GM23338 (cell line): ENCODE measurements around the gene TRPM7. TPM values are rescaled to one million over a fixed set of nuclear protein-coding genes. Genes with fewer than 3 reads are reported as not detected.

Experiments used
- ATAC-seq: fragments of 200-7000 bp; cut with Tn5 transposase; 3 replicates; pipeline ENCODE4 v1.9.1; 2020
- DNase-seq: peaks from one replicate; pipeline ENCODE4 v3.0.0-alpha.2; 2015; ENCODE audit warnings: low spot score
- H2AFZ ChIP-seq: fragments of 200-600 bp; sonication (generic); 2 replicates; pipeline ENCODE4 v1.8.0; 2016; ENCODE audit warnings: antibody characterized with exemption, mild to moderate bottlenecking, moderate library complexity
- H3F3A ChIP-seq: fragments of 200-600 bp; sonication (generic); replicated peaks from 2 replicates; pipeline ENCODE4 v1.8.0; 2017; ENCODE audit warnings: antibody characterized with exemption, mixed run types, low read depth
- H3K27ac ChIP-seq: fragments of 200-600 bp; sonication (generic); 2 replicates; pipeline ENCODE4 v1.6.1; 2016; ENCODE audit warnings: low read depth
- H3K27me3 ChIP-seq: fragments of 200-600 bp; sonication (generic); 2 replicates; pipeline ENCODE4 v1.8.0; 2016; ENCODE audit warnings: mild to moderate bottlenecking, mixed run types, moderate library complexity; ENCODE audit not compliant: insufficient read depth
- H3K36me3 ChIP-seq: fragments of 200-600 bp; sonication (generic); 2 replicates; pipeline ENCODE4 v1.8.0; 2016; ENCODE audit warnings: mild to moderate bottlenecking; ENCODE audit not compliant: insufficient read depth
- H3K4me1 ChIP-seq: fragments of 200-600 bp; sonication (generic); 2 replicates; pipeline ENCODE4 v1.8.0; 2016; ENCODE audit warnings: mild to moderate bottlenecking, moderate library complexity; ENCODE audit not compliant: insufficient read depth
- H3K4me2 ChIP-seq: fragments of 200-600 bp; sonication (generic); 2 replicates; pipeline ENCODE4 v1.7.1; 2017; ENCODE audit warnings: mixed run types
- H3K4me3 ChIP-seq: fragments of 200-600 bp; sonication (generic); 2 replicates; pipeline ENCODE4 v1.6.1; 2016; ENCODE audit warnings: mixed run types
- H3K79me2 ChIP-seq: fragments of 200-600 bp; sonication (generic); replicated peaks from 2 replicates; pipeline ENCODE4 v1.8.0; 2017; ENCODE audit warnings: mild to moderate bottlenecking; ENCODE audit not compliant: insufficient read depth
- H3K9me2 ChIP-seq: fragments of 200-600 bp; sonication (generic); 2 replicates; pipeline ENCODE4 v1.8.0; 2017; ENCODE audit not compliant: insufficient read depth
- H4K20me1 ChIP-seq: fragments of 200-600 bp; sonication (generic); replicated peaks from 2 replicates; pipeline ENCODE4 v1.8.0; 2017; ENCODE audit warnings: mild to moderate bottlenecking; ENCODE audit not compliant: insufficient read depth
- H3K27ac Mint-ChIP-seq: 2 replicates; pipeline ENCODE4 v1.8.0; 2020; ENCODE audit warnings: inconsistent platforms, mild to moderate bottlenecking, moderate library complexity, mixed read lengths
- H3K27me3 Mint-ChIP-seq: 3 replicates; pipeline ENCODE4 v1.8.0; 2022; ENCODE audit warnings: low read depth, mild to moderate bottlenecking, moderate library complexity, mixed read lengths, inconsistent platforms; ENCODE audit not compliant: insufficient read depth, poor library complexity
- H3K36me3 Mint-ChIP-seq: 3 replicates; pipeline ENCODE4 v1.8.0; 2021; ENCODE audit warnings: low read depth, mild to moderate bottlenecking, inconsistent platforms, moderate library complexity, mixed read lengths
- H3K4me1 Mint-ChIP-seq: 3 replicates; pipeline ENCODE4 v1.8.0; 2020; ENCODE audit warnings: mild to moderate bottlenecking, inconsistent platforms, mixed read lengths
- H3K4me3 Mint-ChIP-seq: 3 replicates; pipeline ENCODE4 v1.8.0; 2021; ENCODE audit warnings: moderate library complexity, mild to moderate bottlenecking, inconsistent platforms, mixed read lengths
- H3K9me3 Mint-ChIP-seq: 3 replicates; pipeline ENCODE4 v1.8.0; 2020; ENCODE audit warnings: moderate library complexity, mild to moderate bottlenecking, inconsistent platforms, mixed read lengths
- CREB1 ChIP-seq: fragments of 250-450 bp; sonication (Bioruptor Pico); IDR thresholded peaks from 2 replicates; pipeline ENCODE4 v1.5.0; 2020; ENCODE audit warnings: low read depth, mild to moderate bottlenecking, moderate library complexity
- CTCF ChIP-seq, 2 experiments: fragments of 200-600 bp in 1 of 2; sonication (generic) in 1 of 2; conservative IDR thresholded peaks; 2 replicates each; pipeline versions ENCODE4 v1.5.1 to v1.6.1; 2016 to 2017; ENCODE audit warnings: antibody characterized with exemption in 2 of 2, low read depth in 2 of 2, mild to moderate bottlenecking in 2 of 2, moderate library complexity in 1 of 2
- ETS1 ChIP-seq: IDR thresholded peaks from 2 replicates; pipeline ENCODE4 v1.6.1; 2016; ENCODE audit warnings: antibody characterized with exemption
- EZH2 ChIP-seq: fragments of 200-600 bp; sonication (generic); IDR thresholded peaks from one replicate; pipeline ENCODE4 v1.8.0; 2017; ENCODE audit warnings: antibody characterized with exemption, mild to moderate bottlenecking, low read depth; ENCODE audit not compliant: unreplicated experiment
- EZH2phosphoT487 ChIP-seq: fragments of 200-600 bp; sonication (generic); IDR thresholded peaks from one replicate; pipeline ENCODE4 v1.8.1; 2018; ENCODE audit warnings: antibody characterized with exemption; ENCODE audit not compliant: unreplicated experiment
- JUNB ChIP-seq: IDR thresholded peaks from one replicate; pipeline ENCODE4 v1.6.1; 2016; ENCODE audit warnings: antibody characterized with exemption; ENCODE audit not compliant: unreplicated experiment
- NANOG ChIP-seq: IDR thresholded peaks from 2 replicates; pipeline ENCODE4 v1.6.1; 2016; ENCODE audit warnings: antibody characterized with exemption, borderline replicate concordance
- POLR2AphosphoS5 ChIP-seq: IDR thresholded peaks from 2 replicates; pipeline ENCODE4 v1.6.1; 2016; ENCODE audit warnings: antibody characterized with exemption, low read depth
- REST ChIP-seq: IDR thresholded peaks from one replicate; pipeline ENCODE4 v1.6.1; 2018; ENCODE audit warnings: antibody characterized with exemption; ENCODE audit not compliant: unreplicated experiment
- STAT1 ChIP-seq: IDR thresholded peaks from one replicate; pipeline ENCODE4 v1.6.1; 2016; ENCODE audit warnings: antibody characterized with exemption; ENCODE audit not compliant: unreplicated experiment
- ZNF114 ChIP-seq: fragments of 250-450 bp; sonication (Bioruptor Pico); IDR thresholded peaks from 2 replicates; pipeline ENCODE4 v1.5.0; 2020; ENCODE audit warnings: mild to moderate bottlenecking, moderate library complexity
- ZNF331 ChIP-seq: fragments of 250-450 bp; sonication (Bioruptor Pico); IDR thresholded peaks from 2 replicates; pipeline ENCODE4 v1.5.0; 2020; ENCODE audit warnings: low read depth, mild to moderate bottlenecking, moderate library complexity
- ZNF462 ChIP-seq: fragments of 250-450 bp; sonication (Bioruptor Pico); IDR thresholded peaks from 2 replicates; pipeline ENCODE4 v1.5.0; 2020; ENCODE audit warnings: mild to moderate bottlenecking, moderate library complexity
- polyA plus RNA-seq: library from polyadenylated mRNA; unstranded; fragments of >200 nt; fragmentation: Nextera tagmentation; extraction: Ambion mirVana; gene quantifications from 2 replicates; pipeline ENCODE4 v1.2.1, GENCODE V29; 2016
- total RNA-seq: library from RNA; depleted of rRNA; stranded (reverse); fragments of >200 nt; shearing (Covaris generic); gene quantifications from 2 replicates; pipeline ENCODE4 v1.2.3, GENCODE V29; 2014

Gene TRPM7
- total and polyA plus RNA-seq, 2 experiments from 2014 or later = 8.3 to 41.0 TPM

- no peaks in the 10 kb centered on the region for H3K4me1 ChIP-seq
- no peak overlapping the region for H3K4me3 Mint-ChIP-seq
- H3K36me3 Mint-ChIP-seq = peaks cover 52% of the 10 kb centered on the region
- H3K4me3 ChIP-seq = no peak overlapping the region
- no peaks in the 10 kb centered on the region for H3K9me3 Mint-ChIP-seq
- no peaks in the 10 kb centered on the region; the same call in 1 of the 2 replicates for H3K79me2 ChIP-seq
- DNase-seq = no peak
- H3K27ac Mint-ChIP-seq = no peak overlapping the region
- no peak overlapping the region for H3K27ac ChIP-seq
- peaks cover 3% of the 10 kb centered on the region for H3K27me3 Mint-ChIP-seq
- peaks cover 4% of the 10 kb centered on the region for H4K20me1 ChIP-seq
- H2AFZ ChIP-seq = no peak overlapping the region
- H3F3A ChIP-seq = no peaks in the 10 kb centered on the region
- H3K4me1 Mint-ChIP-seq = no peaks in the 10 kb centered on the region
- TF ChIP-seq ZNF331 (CRISPR knock-in tag) (no peak), ZNF462 (no peak), CTCF (conservative IDR thresholded peaks at IDR 0.05; ENCODE audit: low read depth in 2 of 2) (no peak), REST (no peak), ETS1 (no peak), NANOG (no peak), JUNB (no peak), STAT1 (no peak), ZNF114 (no peak), EZH2phosphoT487 (no peak), EZH2 (no peak), POLR2AphosphoS5 (no peak), CREB1 (CRISPR knock-in tag) (no peak)
- H3K36me3 ChIP-seq = peaks cover 24% of the 10 kb centered on the region
- ATAC-seq = no peak
- no peak overlapping the region for H3K4me2 ChIP-seq
- H3K27me3 ChIP-seq = no peaks in the 10 kb centered on the region
- no peaks in the 10 kb centered on the region for H3K9me2 ChIP-seq
These were observed 45.3 kb downstream of the TRPM7 start for GRCh38 chr15:50641318-50641717.
